ENCODE results near the gene PDE9A.

Gene PDE9A

GRCh38 chr21:42740405-42740909 lies 87.0 kb downstream of the PDE9A start:
- DNase-seq (ENCODE audit: low spot score), result no peak

DNA sequence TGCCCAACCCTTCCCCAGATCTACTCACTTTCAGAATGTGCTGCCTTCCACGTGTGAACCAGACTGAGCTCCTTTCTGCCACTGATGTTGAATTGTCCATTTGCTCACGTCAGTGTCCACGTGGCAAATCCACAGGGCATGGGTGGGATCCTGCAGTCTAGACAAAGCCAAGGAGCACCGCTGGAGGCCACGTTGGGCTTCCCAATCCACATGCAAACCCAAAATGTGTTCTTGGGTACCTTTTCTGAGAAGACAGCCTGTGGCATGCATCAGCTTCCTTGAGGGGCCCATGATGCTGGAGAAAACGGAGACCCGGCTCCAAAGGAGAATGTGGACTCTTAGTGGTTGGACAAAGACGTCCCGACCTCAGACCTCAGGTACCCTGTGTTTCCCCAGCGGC lies 87.6 kb downstream of the PDE9A start:
- DNase-seq (ENCODE audit: low spot score), result no peak

DNA sequence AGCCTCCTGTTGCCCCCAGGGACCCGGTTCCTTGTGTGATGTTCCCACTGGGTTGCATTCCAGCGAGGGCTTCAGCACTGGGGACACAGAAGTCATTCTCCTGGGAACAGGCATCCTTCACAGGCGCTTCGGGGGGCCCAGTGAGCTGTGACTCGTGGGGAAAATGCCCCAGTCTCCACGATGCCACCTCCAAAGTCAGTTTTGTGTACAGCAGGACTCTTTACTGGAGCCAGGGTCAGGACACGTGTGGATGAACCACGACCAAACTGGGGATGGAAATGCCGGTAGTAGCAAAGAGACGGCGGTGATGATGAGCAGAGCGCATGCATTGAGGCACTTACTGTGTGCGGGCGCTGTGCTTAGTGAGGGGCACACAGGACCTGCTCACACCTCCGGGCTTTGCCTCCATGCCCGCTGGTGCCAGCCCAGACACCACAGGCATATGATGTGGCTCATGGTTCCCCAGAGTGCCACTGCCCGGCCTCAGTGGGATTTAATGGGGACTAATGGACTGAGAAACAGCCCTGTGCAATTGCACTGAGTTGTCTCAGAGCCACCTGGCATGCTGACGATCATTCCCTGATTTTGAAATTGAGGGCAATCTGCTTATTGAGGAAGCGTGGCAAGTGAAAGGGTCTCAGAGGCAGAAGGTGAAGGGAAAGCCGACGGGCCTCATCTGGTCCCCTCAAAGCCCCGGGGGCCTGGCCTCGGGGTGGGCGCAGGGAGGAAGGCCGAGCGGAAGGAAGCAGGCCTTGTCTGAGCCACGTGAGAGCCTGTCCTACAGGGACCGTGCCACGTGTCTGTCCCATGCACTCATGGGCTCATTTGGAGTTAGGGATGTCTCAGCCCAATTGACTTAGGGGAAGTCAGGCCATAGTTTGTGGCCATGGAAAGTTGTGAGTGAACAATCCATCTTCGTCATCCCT lies 91.4 kb downstream of the PDE9A start:
- no peak for DNase-seq (ENCODE audit: low spot score)

- DNase-seq (ENCODE audit: low spot score), result no peak
These were observed 92.3 kb downstream of the PDE9A start for GRCh38 chr21:42745511-42746239.

DNA sequence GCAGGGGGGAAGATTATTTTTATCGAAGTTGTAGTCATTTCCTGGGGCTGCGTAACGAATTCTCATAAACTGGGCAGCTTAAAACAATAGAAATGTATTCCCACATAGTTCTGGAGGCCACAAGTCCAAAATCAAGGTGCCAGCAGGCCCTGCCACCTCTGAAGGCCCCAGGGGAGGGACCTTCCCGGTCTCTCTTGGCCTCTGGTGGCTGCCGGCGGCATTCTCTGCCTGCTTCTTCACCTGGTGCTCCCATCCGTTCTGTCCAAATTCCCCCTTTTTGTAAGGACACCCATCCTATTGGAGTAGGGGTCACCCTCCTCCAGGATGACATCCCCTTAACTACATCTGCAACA lies 92.8 kb downstream of the PDE9A start:
- DNase-seq (ENCODE audit: low spot score), result no peak

DNA sequence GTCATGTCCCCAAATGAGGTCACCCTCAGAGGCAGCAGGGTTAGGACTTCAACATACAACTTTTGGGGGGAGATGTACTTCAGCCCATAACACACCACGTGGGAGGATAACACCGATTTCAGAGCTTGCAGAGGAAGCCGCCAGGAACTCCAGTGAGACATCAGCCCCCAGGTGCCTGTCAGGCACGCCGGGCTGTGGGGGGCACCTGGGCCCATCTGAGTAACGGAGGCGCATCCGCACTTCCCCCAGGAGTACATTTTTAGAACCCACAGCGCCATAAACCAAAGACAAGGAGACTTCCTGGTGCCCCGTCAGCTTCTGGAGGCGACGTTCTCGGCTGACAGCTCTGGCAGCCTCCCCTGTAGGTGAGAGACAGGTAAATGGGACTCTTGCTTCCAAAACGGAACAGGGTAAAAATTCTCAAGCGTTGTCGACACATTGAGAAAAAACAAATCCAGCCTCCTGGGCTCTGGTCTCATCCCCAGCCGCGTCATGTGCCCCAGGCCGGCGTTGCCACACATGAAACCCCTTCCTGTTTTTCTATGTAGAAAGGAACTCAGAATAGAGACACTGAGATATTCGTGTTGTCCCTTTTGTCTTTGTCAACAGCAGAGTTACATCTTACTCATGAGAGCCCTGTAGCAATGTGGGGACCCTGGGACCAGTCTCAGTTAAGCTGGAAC lies 93.3 kb downstream of the PDE9A start:
- DNase-seq (ENCODE audit: low spot score), result no peak

DNA sequence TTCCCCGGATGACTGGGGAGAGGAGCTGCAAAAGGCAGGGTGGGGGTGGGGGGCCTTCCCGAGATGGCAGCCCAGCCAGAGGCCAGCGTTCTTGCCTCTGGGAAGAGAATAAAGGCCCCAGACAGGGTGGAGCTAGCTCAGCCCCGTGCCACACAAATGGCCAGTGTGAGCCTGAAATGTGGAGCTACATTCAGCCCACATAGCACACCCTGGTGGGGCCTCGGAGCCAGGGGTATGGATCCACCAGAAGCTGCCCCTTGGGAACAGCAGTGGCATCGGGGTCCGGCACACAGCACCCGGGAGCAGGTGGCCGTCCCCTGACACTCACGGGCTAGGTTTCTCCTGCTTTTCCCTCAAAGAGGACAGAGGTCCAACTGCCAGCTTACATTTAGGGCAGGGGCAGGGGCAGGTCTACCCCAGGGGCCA lies 93.9 kb downstream of the PDE9A start:
- no peak for DNase-seq (ENCODE audit: low spot score)

- no peak for DNase-seq (ENCODE audit: low spot score)
These were observed 94.4 kb downstream of the PDE9A start for GRCh38 chr21:42747746-42748351.

DNA sequence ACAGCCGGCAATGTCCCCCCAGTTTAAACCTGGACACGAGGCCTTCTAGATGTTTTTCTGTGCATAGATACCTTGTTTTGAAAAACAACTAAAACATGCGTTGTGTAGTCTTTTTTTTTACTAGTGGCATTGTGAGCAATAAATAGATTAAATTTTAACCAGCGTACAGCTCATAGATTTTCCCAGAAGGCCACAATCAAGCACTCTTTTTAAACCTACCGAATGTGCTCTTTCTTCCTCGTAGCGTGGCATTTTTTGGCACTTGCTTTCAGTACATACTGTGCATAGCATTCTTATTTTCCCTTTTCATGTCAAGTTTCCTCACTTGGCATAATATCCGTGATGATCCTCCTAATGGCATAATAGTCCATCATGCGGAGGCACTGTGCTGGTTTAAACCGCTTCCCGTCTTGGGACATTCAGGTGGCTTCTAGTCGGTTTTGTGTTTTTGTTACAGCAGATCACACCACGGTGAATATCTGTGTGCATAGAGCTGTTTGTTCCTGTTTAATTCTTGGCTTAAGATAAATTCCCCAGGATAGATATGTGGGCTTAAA lies 95.3 kb downstream of the PDE9A start:
- DNase-seq (ENCODE audit: low spot score), result no peak

DNA sequence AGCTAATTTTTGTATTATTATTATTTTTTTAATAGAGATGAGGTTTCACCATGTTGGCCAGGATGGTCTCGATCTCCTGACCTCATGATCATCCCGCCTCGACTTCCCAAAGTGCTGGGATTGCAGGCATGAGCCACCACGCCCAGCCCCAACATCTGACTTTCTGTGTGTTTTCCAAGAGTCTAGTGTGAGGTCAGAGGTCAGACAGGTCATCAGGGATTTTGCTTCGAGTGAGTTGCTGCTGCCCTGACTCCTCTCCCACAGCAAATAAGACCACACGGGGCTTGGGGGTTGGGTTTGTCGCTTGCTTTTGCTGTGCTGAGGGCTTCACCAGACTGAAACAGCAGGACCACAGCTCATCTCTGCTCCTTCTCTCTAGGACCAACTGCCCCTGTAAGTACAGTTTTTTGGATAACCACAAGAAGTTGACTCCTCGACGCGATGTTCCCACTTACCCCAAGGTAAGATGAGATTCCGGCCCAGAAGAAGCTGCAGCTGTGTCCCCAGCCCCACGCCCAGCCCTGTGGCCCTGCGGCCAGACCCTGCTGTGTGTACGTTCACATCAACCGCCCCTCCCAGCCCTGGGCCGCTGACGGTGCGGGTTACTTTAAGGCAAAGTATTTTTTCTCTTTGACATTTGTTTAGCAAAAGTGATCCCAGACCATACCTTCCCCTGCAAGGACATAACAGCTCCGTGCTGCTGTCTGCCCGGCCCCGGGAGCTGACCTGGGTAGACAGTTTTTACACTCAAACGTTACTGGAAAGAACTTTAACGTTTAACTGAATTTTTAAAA lies 97.5 kb downstream of the PDE9A start:
- no peak for DNase-seq (ENCODE audit: low spot score)

DNA sequence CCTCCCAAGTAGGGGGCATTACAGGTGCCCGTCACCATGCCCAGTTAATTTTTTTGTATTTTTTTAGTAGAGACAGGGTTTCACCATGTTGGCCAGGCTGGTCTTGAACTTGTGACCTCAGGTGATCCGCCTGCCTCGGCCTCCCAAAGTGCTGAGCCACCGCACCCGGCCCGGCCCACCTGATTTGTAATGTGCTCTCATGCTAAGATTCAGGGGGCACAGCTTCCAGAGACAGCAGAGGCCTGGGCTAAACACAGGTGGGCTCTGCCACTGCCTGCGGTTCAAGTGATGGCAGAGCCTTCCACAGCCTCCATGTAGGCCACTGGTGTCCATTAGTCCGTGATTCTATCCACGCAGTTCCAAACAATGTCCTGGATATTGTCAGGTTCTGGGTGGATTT lies 98.4 kb downstream of the PDE9A start:
- no peak for DNase-seq (ENCODE audit: low spot score)

DNA sequence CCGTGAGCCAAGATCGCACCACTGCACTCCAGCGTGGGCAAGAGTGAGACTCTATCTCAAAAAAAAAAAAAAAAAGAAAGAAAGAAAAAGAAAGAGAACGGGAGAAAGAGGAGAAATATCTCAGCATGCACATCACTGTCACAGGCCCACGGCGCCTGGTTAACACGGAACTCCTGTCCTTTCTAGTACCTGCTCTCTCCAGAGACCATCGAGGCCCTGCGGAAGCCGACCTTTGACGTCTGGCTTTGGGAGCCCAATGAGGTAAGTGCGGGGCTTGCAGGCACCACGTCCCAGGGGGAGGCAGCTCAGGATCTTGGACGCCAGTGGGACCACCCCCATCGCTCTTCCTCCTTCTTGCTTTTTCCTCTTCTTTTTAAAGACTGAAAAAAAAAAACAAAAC lies 100.4 kb downstream of the PDE9A start:
- no peak for DNase-seq (ENCODE audit: low spot score)

DNA sequence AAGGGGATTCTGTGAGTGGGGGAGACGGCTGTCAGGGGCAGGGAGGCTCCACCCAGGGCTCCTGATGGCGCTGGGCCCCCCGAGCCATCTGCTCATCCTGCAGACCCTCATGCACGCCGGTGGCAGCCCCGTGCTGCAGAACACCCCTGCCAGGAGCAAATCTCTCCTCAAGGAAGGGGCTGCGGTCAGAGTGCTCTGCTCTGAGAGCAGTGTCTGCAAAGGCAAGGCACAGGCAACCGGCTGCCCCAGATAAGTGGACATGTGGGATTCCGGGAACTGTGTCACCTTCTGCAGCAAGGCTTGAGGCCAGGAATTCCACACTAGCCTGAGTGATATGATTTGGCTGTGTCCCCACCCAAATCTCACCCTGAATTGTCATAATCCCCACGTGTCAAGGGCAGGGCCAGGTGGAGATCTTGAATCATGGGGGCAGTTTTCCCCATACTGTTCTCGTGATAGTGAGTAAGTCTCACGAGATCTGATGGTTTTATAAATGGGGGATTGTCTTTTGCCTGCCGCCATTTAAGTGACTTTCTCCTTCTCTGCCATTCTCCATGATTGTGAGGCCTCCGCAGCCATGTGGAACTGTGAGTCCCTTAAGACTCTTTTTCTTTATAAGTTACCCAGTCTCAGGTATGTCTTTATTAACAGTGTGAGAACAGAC lies 101.0 kb downstream of the PDE9A start:
- no peak for DNase-seq (ENCODE audit: low spot score)

- DNase-seq (ENCODE audit: low spot score), result no peak
These were observed 101.7 kb downstream of the PDE9A start for GRCh38 chr21:42755031-42755665.

- no peak for DNase-seq (ENCODE audit: low spot score)
These were observed 102.6 kb downstream of the PDE9A start for GRCh38 chr21:42755766-42756579.

GRCh38 chr21:42756580-42757250 lies 103.3 kb downstream of the PDE9A start:
- DNase-seq (ENCODE audit: low spot score), result no peak

GRCh38 chr21:42757422-42757821 lies 104.0 kb downstream of the PDE9A start:
- DNase-seq (ENCODE audit: low spot score), result no peak

- DNase-seq (ENCODE audit: low spot score), result no peak
These were observed 104.6 kb downstream of the PDE9A start for GRCh38 chr21:42757826-42758655.

Measured in SW480 (cell line).